Iris pigment epithelial cell (primary cell): ENCODE results near the gene MGA.

ENCODE experiments used
- DNase-seq: peaks from one replicate; pipeline ENCODE4 v3.0.0-alpha.2; 2011; ENCODE audit warnings: low read depth

Gene MGA

GRCh38 chr15:41659190-41659589 lies 1.0 kb upstream of the MGA start:
- no peak for DNase-seq

- peak; percentile 31 for DNase-seq
These were observed 360 bp upstream of the MGA start for GRCh38 chr15:41659855-41660234.

- no peak for DNase-seq
These were observed 893 bp downstream of the MGA start for GRCh38 chr15:41661078-41661517.

GRCh38 chr15:41661518-41662225 lies 1.5 kb downstream of the MGA start:
- DNase-seq = peak; percentile 84

- DNase-seq = peak; percentile 63
These were observed 6.2 kb downstream of the MGA start for GRCh38 chr15:41666353-41666920.

- DNase-seq = no peak
These were observed 9.5 kb downstream of the MGA start for GRCh38 chr15:41669701-41670100.

- DNase-seq = no peak
These were observed 11.7 kb downstream of the MGA start for GRCh38 chr15:41671656-41672648.

GRCh38 chr15:41675337-41675736 lies 15.1 kb downstream of the MGA start:
- no peak for DNase-seq

GRCh38 chr15:41678742-41679141 lies 18.5 kb downstream of the MGA start:
- DNase-seq = no peak

- DNase-seq = no peak
These were observed 23.8 kb downstream of the MGA start for GRCh38 chr15:41683955-41684354.

GRCh38 chr15:41688671-41689070 lies 28.5 kb downstream of the MGA start:
- DNase-seq = no peak

GRCh38 chr15:41689083-41689482 lies 28.9 kb downstream of the MGA start:
- no peak for DNase-seq

- DNase-seq = no peak
These were observed 29.6 kb downstream of the MGA start for GRCh38 chr15:41689834-41690233.

GRCh38 chr15:41690636-41691035 lies 30.4 kb downstream of the MGA start:
- DNase-seq = no peak

- DNase-seq = peak; percentile 71
These were observed 31.3 kb downstream of the MGA start for GRCh38 chr15:41691471-41691870.

- no peak for DNase-seq
These were observed 31.8 kb downstream of the MGA start for GRCh38 chr15:41692049-41692448.

GRCh38 chr15:41693757-41694156 lies 33.6 kb downstream of the MGA start:
- no peak for DNase-seq

GRCh38 chr15:41695750-41696436 lies 35.7 kb downstream of the MGA start:
- DNase-seq = peak; percentile 77

- DNase-seq = peak; percentile 37
These were observed 38.6 kb downstream of the MGA start for GRCh38 chr15:41698779-41699178.

GRCh38 chr15:41703120-41703519 lies 42.9 kb downstream of the MGA start:
- no peak for DNase-seq

- peak; percentile 39 for DNase-seq
These were observed 52.8 kb downstream of the MGA start for GRCh38 chr15:41713047-41713446.

- DNase-seq = no peak
These were observed 54.1 kb downstream of the MGA start for GRCh38 chr15:41714291-41714690.
